NT2/D1 (cell line): ENCODE results near the gene PRDX3.
"Not testable (repeated sequence)": the region's sequence is repeated elsewhere in the genome, so short reads cannot be mapped to it uniquely, and the experiment has no call there.

Experiments
- SUZ12 ChIP-seq: IDR thresholded peaks from 2 replicates; pipeline ENCODE4 v1.6.1; 2011; ENCODE audit not compliant: insufficient read length, insufficient read depth; ENCODE audit errors: extremely low read depth
- YY1 ChIP-seq: IDR thresholded peaks from 2 replicates; pipeline ENCODE4 v1.6.1; 2011; ENCODE audit not compliant: insufficient read length, insufficient read depth
- ZNF274 ChIP-seq: IDR thresholded peaks from 2 replicates; pipeline ENCODE4 v1.6.1; 2011; ENCODE audit warnings: mild to moderate bottlenecking, low read depth, low read length

GRCh38 chr10:119151601-119152000 lies 27.0 kb downstream of the PRDX3 start:
- TF ChIP-seq SUZ12, ZNF274, YY1: not testable (repeated sequence)
